Measurements from ENCODE around the gene LSAMP.

LSAMP gene

DNA sequence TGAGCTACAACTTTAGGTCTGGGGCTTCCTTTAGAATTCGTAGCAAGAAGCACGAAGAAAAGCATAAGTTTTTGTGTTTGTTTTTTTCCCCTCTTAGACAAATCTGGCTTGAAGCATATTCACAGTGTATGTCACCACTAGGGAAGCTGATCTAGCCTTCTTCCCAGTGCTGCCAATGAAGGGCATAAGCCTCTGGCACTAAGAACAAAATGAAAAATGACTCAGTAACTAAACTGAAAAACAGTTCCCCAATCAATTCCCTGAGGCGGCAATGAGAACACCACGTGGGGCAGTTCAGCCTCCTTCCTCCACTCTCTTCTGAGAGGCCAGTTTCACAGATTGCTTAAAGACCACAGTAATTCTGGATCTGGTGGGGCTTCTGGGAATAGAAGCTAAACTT lies 483.9 kb downstream of the LSAMP start:
- Histone ChIP-seq H2BK5ac (ENCODE audit: low read depth, low read length, poor library complexity) (no peak overlapping the region), H3K27me3 (ENCODE audit: insufficient read depth, low read length) (no peaks in the 10 kb centered on the region), H3K4me3 (ENCODE audit: low read depth, low read length) (no peak overlapping the region), H3K79me1 (ENCODE audit: low read length) (no peaks in the 10 kb centered on the region), H2BK12ac (ENCODE audit: low read length) (no peak overlapping the region), H3K36me3 (ENCODE audit: control insufficient read depth in 1 of 2, insufficient read depth in 2 of 2, low read length in 2 of 2) (no peaks in the 10 kb centered on the region), H3K79me2 (ENCODE audit: control insufficient read depth, insufficient read depth, low read length, poor library complexity) (no peaks in the 10 kb centered on the region), H3K27ac (ENCODE audit: low read depth, low read length) (no peak overlapping the region), H3K4ac (ENCODE audit: low read depth, low read length) (no peak overlapping the region), H2AFZ (ENCODE audit: insufficient read depth, low read length, poor library complexity) (no peak overlapping the region), H2BK120ac (ENCODE audit: insufficient read depth, low read length, poor library complexity) (no peak overlapping the region), H3K18ac (ENCODE audit: low read length) (no peak overlapping the region), H3K23ac (ENCODE audit: low read length) (no peak overlapping the region), H3K9me3 (ENCODE audit: insufficient read depth, low read depth, low read length) (no peaks in the 10 kb centered on the region), H2AK5ac (ENCODE audit: low read length) (no peak overlapping the region), H4K91ac (ENCODE audit: low read depth, low read length) (no peak overlapping the region), H3K4me1 (ENCODE audit: control insufficient read depth in 1 of 2, insufficient read depth in 2 of 2, low read length in 2 of 2) (no peaks in the 10 kb centered on the region), H3K9ac (ENCODE audit: low read length) (no peak overlapping the region), H4K12ac (ENCODE audit: low read depth, low read length) (no peak overlapping the region), H4K8ac (ENCODE audit: low read depth, low read length) (no peak overlapping the region), H3K14ac (ENCODE audit: low read length) (no peak overlapping the region), H3K4me2 (ENCODE audit: low read length) (no peak overlapping the region)
- WGBS (ENCODE audit: extremely low coverage, insufficient coverage, insufficient read length), result no CpG with 5 or more reads among the region's 4 CpGs
- no peak for DNase-seq

- H3K4me1 ChIP-seq (ENCODE audit: control insufficient read depth in 1 of 2, insufficient read depth in 2 of 2, low read length in 2 of 2), result no peaks in the 10 kb centered on the region
- H3K4me2 ChIP-seq (ENCODE audit: low read length), result no peak overlapping the region
- no peak for DNase-seq
- no peaks in the 10 kb centered on the region for H3K79me2 ChIP-seq (ENCODE audit: control insufficient read depth, insufficient read depth, low read length, poor library complexity)
- no peak overlapping the region for H2AFZ ChIP-seq (ENCODE audit: insufficient read depth, low read length, poor library complexity)
- no peak overlapping the region for H2AK5ac ChIP-seq (ENCODE audit: low read length)
- H3K9ac ChIP-seq (ENCODE audit: low read length), result no peak overlapping the region
- no peak overlapping the region for H3K4ac ChIP-seq (ENCODE audit: low read depth, low read length)
- H3K23ac ChIP-seq (ENCODE audit: low read length), result no peak overlapping the region
- no peak overlapping the region for H3K14ac ChIP-seq (ENCODE audit: low read length)
- no peaks in the 10 kb centered on the region for H3K79me1 ChIP-seq (ENCODE audit: low read length)
- H3K9me3 ChIP-seq (ENCODE audit: insufficient read depth, low read depth, low read length), result no peaks in the 10 kb centered on the region
- H4K91ac ChIP-seq (ENCODE audit: low read depth, low read length), result no peak overlapping the region
- H3K27me3 ChIP-seq (ENCODE audit: insufficient read depth, low read length), result no peaks in the 10 kb centered on the region
- no peak overlapping the region for H3K18ac ChIP-seq (ENCODE audit: low read length)
- H4K8ac ChIP-seq (ENCODE audit: low read depth, low read length), result no peak overlapping the region
- no CpG with 5 or more reads among the region's 5 CpGs for WGBS (ENCODE audit: extremely low coverage, insufficient coverage, insufficient read length)
- H3K4me3 ChIP-seq (ENCODE audit: low read depth, low read length), result no peak overlapping the region
- H3K27ac ChIP-seq (ENCODE audit: low read depth, low read length), result no peak overlapping the region
- H2BK12ac ChIP-seq (ENCODE audit: low read length), result no peak overlapping the region
- no peak overlapping the region for H2BK120ac ChIP-seq (ENCODE audit: insufficient read depth, low read length, poor library complexity)
- no peaks in the 10 kb centered on the region for H3K36me3 ChIP-seq (ENCODE audit: control insufficient read depth in 1 of 2, insufficient read depth in 2 of 2, low read length in 2 of 2)
- no peak overlapping the region for H2BK5ac ChIP-seq (ENCODE audit: low read depth, low read length, poor library complexity)
- no peak overlapping the region for H4K12ac ChIP-seq (ENCODE audit: low read depth, low read length)
These were observed 484.5 kb downstream of the LSAMP start for GRCh38 chr3:115960799-115961198.

- Histone ChIP-seq H3K9ac (ENCODE audit: low read length) (no peak overlapping the region), H2BK12ac (ENCODE audit: low read length) (no peak overlapping the region), H4K8ac (ENCODE audit: low read depth, low read length) (no peak overlapping the region), H3K27ac (ENCODE audit: low read depth, low read length) (no peak overlapping the region), H3K4me1 (ENCODE audit: control insufficient read depth in 1 of 2, insufficient read depth in 2 of 2, low read length in 2 of 2) (no peaks in the 10 kb centered on the region), H2AFZ (ENCODE audit: insufficient read depth, low read length, poor library complexity) (no peak overlapping the region), H3K4me3 (ENCODE audit: low read depth, low read length) (no peak overlapping the region), H3K79me2 (ENCODE audit: control insufficient read depth, insufficient read depth, low read length, poor library complexity) (no peaks in the 10 kb centered on the region), H3K14ac (ENCODE audit: low read length) (no peak overlapping the region), H4K91ac (ENCODE audit: low read depth, low read length) (no peak overlapping the region), H3K23ac (ENCODE audit: low read length) (no peak overlapping the region), H4K12ac (ENCODE audit: low read depth, low read length) (no peak overlapping the region), H3K4me2 (ENCODE audit: low read length) (no peak overlapping the region), H2BK120ac (ENCODE audit: insufficient read depth, low read length, poor library complexity) (no peak overlapping the region), H2AK5ac (ENCODE audit: low read length) (no peak overlapping the region), H3K9me3 (ENCODE audit: insufficient read depth, low read depth, low read length) (no peaks in the 10 kb centered on the region), H3K79me1 (ENCODE audit: low read length) (no peaks in the 10 kb centered on the region), H3K18ac (ENCODE audit: low read length) (no peak overlapping the region), H3K36me3 (ENCODE audit: control insufficient read depth in 1 of 2, insufficient read depth in 2 of 2, low read length in 2 of 2) (no peaks in the 10 kb centered on the region), H2BK5ac (ENCODE audit: low read depth, low read length, poor library complexity) (no peak overlapping the region), H3K4ac (ENCODE audit: low read depth, low read length) (no peak overlapping the region), H3K27me3 (ENCODE audit: insufficient read depth, low read length) (no peaks in the 10 kb centered on the region)
- no CpG with 5 or more reads among the region's 5 CpGs for WGBS (ENCODE audit: extremely low coverage, insufficient coverage, insufficient read length)
- no peak for DNase-seq
These were observed 486.8 kb downstream of the LSAMP start for GRCh38 chr3:115958526-115958925.

- no peak overlapping the region for H2BK5ac ChIP-seq (ENCODE audit: low read depth, low read length, poor library complexity)
- H3K79me1 ChIP-seq (ENCODE audit: low read length), result no peaks in the 10 kb centered on the region
- DNase-seq, result no peak
- no peak overlapping the region for H2AFZ ChIP-seq (ENCODE audit: insufficient read depth, low read length, poor library complexity)
- no peak overlapping the region for H3K27ac ChIP-seq (ENCODE audit: low read depth, low read length)
- H3K79me2 ChIP-seq (ENCODE audit: control insufficient read depth, insufficient read depth, low read length, poor library complexity), result no peaks in the 10 kb centered on the region
- H3K14ac ChIP-seq (ENCODE audit: low read length), result no peak overlapping the region
- H3K4me1 ChIP-seq (ENCODE audit: control insufficient read depth in 1 of 2, insufficient read depth in 2 of 2, low read length in 2 of 2), result no peaks in the 10 kb centered on the region
- H3K4me3 ChIP-seq (ENCODE audit: low read depth, low read length), result no peak overlapping the region
- H4K12ac ChIP-seq (ENCODE audit: low read depth, low read length), result no peak overlapping the region
- H3K18ac ChIP-seq (ENCODE audit: low read length), result no peak overlapping the region
- H2BK12ac ChIP-seq (ENCODE audit: low read length), result no peak overlapping the region
- H2AK5ac ChIP-seq (ENCODE audit: low read length), result no peak overlapping the region
- no peaks in the 10 kb centered on the region for H3K9me3 ChIP-seq (ENCODE audit: insufficient read depth, low read depth, low read length)
- no peaks in the 10 kb centered on the region for H3K36me3 ChIP-seq (ENCODE audit: control insufficient read depth in 1 of 2, insufficient read depth in 2 of 2, low read length in 2 of 2)
- H4K8ac ChIP-seq (ENCODE audit: low read depth, low read length), result no peak overlapping the region
- H4K91ac ChIP-seq (ENCODE audit: low read depth, low read length), result no peak overlapping the region
- WGBS (ENCODE audit: extremely low coverage, insufficient coverage, insufficient read length), result no CpG with 5 or more reads among the region's 2 CpGs
- H3K23ac ChIP-seq (ENCODE audit: low read length), result no peak overlapping the region
- no peak overlapping the region for H3K4me2 ChIP-seq (ENCODE audit: low read length)
- no peak overlapping the region for H3K9ac ChIP-seq (ENCODE audit: low read length)
- no peak overlapping the region for H3K4ac ChIP-seq (ENCODE audit: low read depth, low read length)
- no peaks in the 10 kb centered on the region for H3K27me3 ChIP-seq (ENCODE audit: insufficient read depth, low read length)
- no peak overlapping the region for H2BK120ac ChIP-seq (ENCODE audit: insufficient read depth, low read length, poor library complexity)
These were observed 498.0 kb downstream of the LSAMP start for GRCh38 chr3:115947325-115947724.

Data from trophoblast cell (in vitro differentiated cells and primary cell).